ENCODE data around the gene ASCL5. TPM values are rescaled to one million over a fixed set of nuclear protein-coding genes. Genes with fewer than 3 reads are reported as not detected.

Gene ASCL5
- total RNA-seq, 4 donors from 2014 or later, result not detected

- Histone ChIP-seq H3K27me3 (no peaks in the 10 kb centered on the region), H3K36me3 (peaks cover 4 to 24% (median 11%) of the 10 kb centered on the region in 4 donors), H3K9me3 (no peaks in the 10 kb centered on the region), H3K27ac (replicated peaks in 1 of 4) (peak within 1 kb of the TSS; percentile 74 to 80 (median 76)), H3K4me1 (peaks cover 8 to 24% (median 22%) of the 10 kb centered on the region in 4 donors), H3K4me3 (peak within 1 kb of the TSS; percentile 73 to 83 (median 79))
- 24% methylated on average over 16 of the region's 31 CpGs for WGBS
- no peak for TF ChIP-seq CTCF (IDR thresholded peaks at IDR 0.05)
- peak; percentile 74 to 79 for TF ChIP-seq POLR2AphosphoS5 (IDR thresholded peaks at IDR 0.05)
- intact Hi-C loops (cut with DNase I), result no loop called here
- peak; percentile 99 for DNase-seq (ENCODE audit: extremely low spot score)
Measured at GRCh38 chr1:201154389-201155165, 27.6 kb upstream of the ASCL5 start, which contains the start of gene TMEM9. TSS of gene TMEM9 (minus strand) at chr1:201154474. CDS start at chr1:201153923, 551 bp downstream.

- peaks cover 8 to 24% (median 22%) of the 10 kb centered on the region in 4 donors for H3K4me1 ChIP-seq
- TF ChIP-seq POLR2A (IDR thresholded peaks at IDR 0.05; ENCODE audit: low read depth) (no peak), EP300 (IDR thresholded peaks at IDR 0.05) (no peak)
- no peak for DNase-seq (ENCODE audit: extremely low spot score)
- intact Hi-C loops (cut with DNase I), result no loop called here
- peak overlapping the region; percentile 74 to 80 (median 76) for H3K27ac ChIP-seq (replicated peaks in 1 of 4)
- 9% methylated on average over 13 of the region's 37 CpGs for whole genome bisulfite sequencing
- H3K9me3 ChIP-seq, result no peaks in the 10 kb centered on the region
- no peaks in the 10 kb centered on the region for H3K27me3 ChIP-seq
- peak overlapping the region; percentile 73 to 83 (median 79) for H3K4me3 ChIP-seq
- H3K36me3 ChIP-seq, result peaks cover 4 to 32% (median 17%) of the 10 kb centered on the region in 4 donors
Measured at GRCh38 chr1:201153474-201154388, 26.7 kb upstream of the ASCL5 start.

- intact Hi-C loops (cut with DNase I), result no loop called here
- TF ChIP-seq POLR2A (IDR thresholded peaks at IDR 0.05; ENCODE audit: low read depth) (no peak), EP300 (IDR thresholded peaks at IDR 0.05) (no peak), CTCF (IDR thresholded peaks at IDR 0.05) (peak in 1 of 3 experiments; percentile 21), POLR2AphosphoS5 (IDR thresholded peaks at IDR 0.05) (no peak)
- no peaks in the 10 kb centered on the region for H3K9me3 ChIP-seq
- peaks cover 9 to 76% (median 59%) of the 10 kb centered on the region in 4 donors for H3K36me3 ChIP-seq
- 84% methylated on average over 4 of the region's 4 CpGs for WGBS
- no peaks in the 10 kb centered on the region for H3K27me3 ChIP-seq
- DNase-seq (ENCODE audit: extremely low spot score), result no peak
- peaks cover 5 to 17% (median 14%) of the 10 kb centered on the region in 4 donors for H3K4me1 ChIP-seq
- H3K27ac ChIP-seq (replicated peaks in 1 of 4), result no peak overlapping the region
- H3K4me3 ChIP-seq, result no peak overlapping the region
Measured at GRCh38 chr1:201149400-201149799, 22.4 kb upstream of the ASCL5 start.

GRCh38 chr1:201147396-201148015, 20.5 kb upstream of the ASCL5 start:
- Histone ChIP-seq H3K4me3 (no peak overlapping the region), H3K4me1 (peaks cover 0 to 7% (median 2%) of the 10 kb centered on the region in 4 donors), H3K36me3 (peaks cover 17 to 94% (median 78%) of the 10 kb centered on the region in 4 donors), H3K27ac (replicated peaks in 1 of 4) (no peak overlapping the region), H3K9me3 (no peaks in the 10 kb centered on the region), H3K27me3 (no peaks in the 10 kb centered on the region)
- intact Hi-C loops (cut with DNase I), result no loop called here
- no peak for TF ChIP-seq POLR2AphosphoS5 (IDR thresholded peaks at IDR 0.05)
- no peak for TF ChIP-seq EP300 (IDR thresholded peaks at IDR 0.05)
- TF ChIP-seq POLR2A (IDR thresholded peaks at IDR 0.05; ENCODE audit: low read depth), result no peak
- no peak for TF ChIP-seq CTCF (IDR thresholded peaks at IDR 0.05)
- DNase-seq (ENCODE audit: extremely low spot score), result no peak
- WGBS, result 96% methylated on average over 13 of the region's 13 CpGs

All from esophagus muscularis mucosa (tissue), 4 donors.